ENCODE data around the gene CDC45. TPM values are rescaled to one million over a fixed set of nuclear protein-coding genes. Genes with fewer than 3 reads are reported as not detected.

CDC45 gene
- total and polyA plus RNA-seq, 2 of the 13 experiments (the other 11 are each of a cell fraction or from before 2014, with no cell fraction given): 14.4 to 36.3 TPM

GRCh38 chr22:19447330-19448075 lies 32.2 kb upstream of the CDC45 start, which contains the start of gene C22orf39 (continued):
- TF ChIP-seq, protein P1, sequence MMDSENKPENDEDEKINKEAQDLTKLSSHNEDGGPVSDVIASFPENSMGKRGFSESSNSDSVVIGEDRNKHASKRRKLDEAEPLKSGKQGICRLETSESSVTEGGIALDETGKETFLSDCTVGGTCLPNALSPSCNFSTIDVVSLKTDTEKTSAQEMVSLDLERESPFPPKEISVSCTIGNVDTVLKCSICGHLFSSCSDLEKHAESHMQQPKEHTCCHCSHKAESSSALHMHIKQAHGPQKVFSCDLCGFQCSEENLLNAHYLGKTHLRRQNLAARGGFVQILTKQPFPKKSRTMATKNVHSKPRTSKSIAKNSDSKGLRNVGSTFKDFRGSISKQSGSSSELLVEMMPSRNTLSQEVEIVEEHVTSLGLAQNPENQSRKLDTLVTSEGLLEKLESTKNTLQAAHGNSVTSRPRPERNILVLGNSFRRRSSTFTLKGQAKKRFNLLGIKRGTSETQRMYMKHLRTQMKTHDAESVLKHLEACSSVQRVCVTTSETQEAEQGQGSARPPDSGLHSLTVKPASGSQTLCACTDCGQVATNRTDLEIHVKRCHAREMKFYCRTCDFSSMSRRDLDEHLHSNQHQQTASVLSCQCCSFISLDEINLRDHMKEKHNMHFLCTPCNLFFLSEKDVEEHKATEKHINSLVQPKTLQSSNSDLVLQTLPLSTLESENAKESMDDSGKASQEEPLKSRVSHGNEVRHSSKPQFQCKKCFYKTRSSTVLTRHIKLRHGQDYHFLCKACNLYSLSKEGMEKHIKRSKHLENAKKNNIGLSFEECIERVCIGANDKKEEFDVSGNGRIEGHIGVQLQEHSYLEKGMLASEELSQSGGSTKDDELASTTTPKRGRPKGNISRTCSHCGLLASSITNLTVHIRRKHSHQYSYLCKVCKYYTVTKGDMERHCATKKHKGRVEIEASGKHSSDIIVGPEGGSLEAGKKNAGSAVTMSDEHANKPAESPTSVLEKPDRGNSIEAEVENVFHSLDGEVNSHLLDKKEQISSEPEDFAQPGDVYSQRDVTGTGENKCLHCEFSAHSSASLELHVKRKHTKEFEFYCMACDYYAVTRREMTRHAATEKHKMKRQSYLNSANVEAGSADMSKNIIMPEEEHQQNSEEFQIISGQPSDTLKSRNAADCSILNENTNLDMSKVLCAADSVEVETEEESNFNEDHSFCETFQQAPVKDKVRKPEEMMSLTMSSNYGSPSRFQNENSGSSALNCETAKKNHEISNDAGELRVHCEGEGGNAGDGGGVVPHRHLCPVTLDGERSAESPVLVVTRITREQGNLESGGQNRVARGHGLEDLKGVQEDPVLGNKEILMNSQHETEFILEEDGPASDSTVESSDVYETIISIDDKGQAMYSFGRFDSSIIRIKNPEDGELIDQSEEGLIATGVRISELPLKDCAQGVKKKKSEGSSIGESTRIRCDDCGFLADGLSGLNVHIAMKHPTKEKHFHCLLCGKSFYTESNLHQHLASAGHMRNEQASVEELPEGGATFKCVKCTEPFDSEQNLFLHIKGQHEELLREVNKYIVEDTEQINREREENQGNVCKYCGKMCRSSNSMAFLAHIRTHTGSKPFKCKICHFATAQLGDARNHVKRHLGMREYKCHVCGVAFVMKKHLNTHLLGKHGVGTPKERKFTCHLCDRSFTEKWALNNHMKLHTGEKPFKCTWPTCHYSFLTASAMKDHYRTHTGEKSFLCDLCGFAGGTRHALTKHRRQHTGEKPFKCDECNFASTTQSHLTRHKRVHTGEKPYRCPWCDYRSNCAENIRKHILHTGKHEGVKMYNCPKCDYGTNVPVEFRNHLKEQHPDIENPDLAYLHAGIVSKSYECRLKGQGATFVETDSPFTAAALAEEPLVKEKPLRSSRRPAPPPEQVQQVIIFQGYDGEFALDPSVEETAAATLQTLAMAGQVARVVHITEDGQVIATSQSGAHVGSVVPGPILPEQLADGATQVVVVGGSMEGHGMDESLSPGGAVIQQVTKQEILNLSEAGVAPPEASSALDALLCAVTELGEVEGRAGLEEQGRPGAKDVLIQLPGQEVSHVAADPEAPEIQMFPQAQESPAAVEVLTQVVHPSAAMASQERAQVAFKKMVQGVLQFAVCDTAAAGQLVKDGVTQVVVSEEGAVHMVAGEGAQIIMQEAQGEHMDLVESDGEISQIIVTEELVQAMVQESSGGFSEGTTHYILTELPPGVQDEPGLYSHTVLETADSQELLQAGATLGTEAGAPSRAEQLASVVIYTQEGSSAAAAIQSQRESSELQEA (CRISPR knock-in tag; IDR thresholded peaks at IDR 0.05; ENCODE audit: not compliant biosample characterization): peak; percentile 55
- 0 out of 2 replicates have a peak, but pooled peaks have one; percentile 61 for TF ChIP-seq NR1H2 (CRISPR knock-in tag; IDR thresholded peaks at IDR 0.05; ENCODE audit: borderline replicate concordance, low read depth)
- TF ChIP-seq KDM5B (CRISPR knock-in tag; IDR thresholded peaks at IDR 0.05; ENCODE audit: borderline replicate concordance): peak; percentile 37
- peak; percentile 43; the same call in 1 of the 2 replicates for TF ChIP-seq MEF2D (CRISPR knock-in tag; IDR thresholded peaks at IDR 0.05)
- no peak for TF ChIP-seq ZNF639 (CRISPR knock-in tag; conservative IDR thresholded peaks at IDR 0.05)
- no peak for TF ChIP-seq CEBPG (CRISPR knock-in tag; IDR thresholded peaks at IDR 0.05)
- peak; percentile 49; the same call in 1 of the 2 replicates for TF ChIP-seq ISL2 (CRISPR knock-in tag; IDR thresholded peaks at IDR 0.05)
- peak; percentile 21; the same call in 1 of the 2 replicates for TF ChIP-seq NRL (CRISPR knock-in tag; IDR thresholded peaks at IDR 0.05; ENCODE audit: borderline replicate concordance)
- TF ChIP-seq TFAP4 (IDR thresholded peaks at IDR 0.05; ENCODE audit: borderline replicate concordance, low read depth): no peak
- peak; percentile 65 for TF ChIP-seq PHF20 (CRISPR knock-in tag; IDR thresholded peaks at IDR 0.05)
- TF ChIP-seq GMEB1 (CRISPR knock-in tag; IDR thresholded peaks at IDR 0.05; ENCODE audit: borderline replicate concordance): peak; percentile 75
- peak; percentile 53 for TF ChIP-seq TBX2 (CRISPR knock-in tag; IDR thresholded peaks at IDR 0.05; ENCODE audit: borderline replicate concordance)
- TF ChIP-seq DMAP1 (CRISPR knock-in tag; IDR thresholded peaks at IDR 0.05): peak; percentile 78
- TF ChIP-seq ZNF746 (CRISPR knock-in tag; IDR thresholded peaks at IDR 0.05): no peak
- TF ChIP-seq ZBTB38 (CRISPR knock-in tag; IDR thresholded peaks at IDR 0.05): peak; percentile 7; the same call in 1 of the 2 replicates
- TF ChIP-seq ZNF337 (CRISPR knock-in tag; IDR thresholded peaks at IDR 0.05; ENCODE audit: borderline replicate concordance, low read depth): 0 out of 2 replicates have a peak, but pooled peaks have one; percentile 68
- no peak for TF ChIP-seq ZNF34 (CRISPR knock-in tag; IDR thresholded peaks at IDR 0.05; ENCODE audit: borderline replicate concordance)

Measured in HepG2 (cell line).